ENCODE measurements around the gene C11orf86.

The C11orf86 gene

DNA sequence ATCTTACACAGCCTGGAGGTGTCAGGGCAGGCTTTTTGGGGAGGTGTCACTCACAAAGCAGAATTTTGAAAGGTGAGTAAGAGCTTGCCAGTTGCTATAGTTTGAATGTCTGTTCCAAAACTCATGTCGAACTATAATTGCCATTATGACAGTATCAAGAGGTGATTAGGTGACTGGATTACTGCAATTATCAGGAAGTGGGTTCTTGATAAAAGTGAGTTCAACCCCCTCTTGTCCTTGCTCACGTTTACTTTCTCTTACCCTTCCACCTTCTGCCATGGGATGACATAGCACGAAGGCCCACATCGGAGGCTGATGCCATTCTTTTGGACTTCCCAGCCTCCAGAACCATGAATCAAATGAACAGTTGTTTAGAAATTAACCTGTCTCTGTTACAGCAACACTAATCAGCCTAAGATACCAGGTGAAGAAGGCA lies 4.7 kb upstream of the C11orf86 start:
- TF ChIP-seq, protein P1, sequence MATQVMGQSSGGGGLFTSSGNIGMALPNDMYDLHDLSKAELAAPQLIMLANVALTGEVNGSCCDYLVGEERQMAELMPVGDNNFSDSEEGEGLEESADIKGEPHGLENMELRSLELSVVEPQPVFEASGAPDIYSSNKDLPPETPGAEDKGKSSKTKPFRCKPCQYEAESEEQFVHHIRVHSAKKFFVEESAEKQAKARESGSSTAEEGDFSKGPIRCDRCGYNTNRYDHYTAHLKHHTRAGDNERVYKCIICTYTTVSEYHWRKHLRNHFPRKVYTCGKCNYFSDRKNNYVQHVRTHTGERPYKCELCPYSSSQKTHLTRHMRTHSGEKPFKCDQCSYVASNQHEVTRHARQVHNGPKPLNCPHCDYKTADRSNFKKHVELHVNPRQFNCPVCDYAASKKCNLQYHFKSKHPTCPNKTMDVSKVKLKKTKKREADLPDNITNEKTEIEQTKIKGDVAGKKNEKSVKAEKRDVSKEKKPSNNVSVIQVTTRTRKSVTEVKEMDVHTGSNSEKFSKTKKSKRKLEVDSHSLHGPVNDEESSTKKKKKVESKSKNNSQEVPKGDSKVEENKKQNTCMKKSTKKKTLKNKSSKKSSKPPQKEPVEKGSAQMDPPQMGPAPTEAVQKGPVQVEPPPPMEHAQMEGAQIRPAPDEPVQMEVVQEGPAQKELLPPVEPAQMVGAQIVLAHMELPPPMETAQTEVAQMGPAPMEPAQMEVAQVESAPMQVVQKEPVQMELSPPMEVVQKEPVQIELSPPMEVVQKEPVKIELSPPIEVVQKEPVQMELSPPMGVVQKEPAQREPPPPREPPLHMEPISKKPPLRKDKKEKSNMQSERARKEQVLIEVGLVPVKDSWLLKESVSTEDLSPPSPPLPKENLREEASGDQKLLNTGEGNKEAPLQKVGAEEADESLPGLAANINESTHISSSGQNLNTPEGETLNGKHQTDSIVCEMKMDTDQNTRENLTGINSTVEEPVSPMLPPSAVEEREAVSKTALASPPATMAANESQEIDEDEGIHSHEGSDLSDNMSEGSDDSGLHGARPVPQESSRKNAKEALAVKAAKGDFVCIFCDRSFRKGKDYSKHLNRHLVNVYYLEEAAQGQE (IDR thresholded peaks at IDR 0.05; ENCODE audit: insufficient read depth in 1 of 2, low read depth in 2 of 2, low read length in 2 of 2): no peak
- no peak for TF ChIP-seq TAF1 (IDR thresholded peaks at IDR 0.05; ENCODE audit: borderline replicate concordance, insufficient read depth, low read length)
- TF ChIP-seq FOXP2 (optimal IDR thresholded peaks at IDR 0.05; ENCODE audit: borderline replicate concordance, extremely low read depth, extremely low read length, insufficient read depth): no peak
- no peak for TF ChIP-seq POLR2AphosphoS5 (IDR thresholded peaks at IDR 0.05; ENCODE audit: low read depth, low read length)
- no peak for TF ChIP-seq SIN3A (IDR thresholded peaks at IDR 0.05; ENCODE audit: borderline replicate concordance, insufficient read depth, low read length)

DNA sequence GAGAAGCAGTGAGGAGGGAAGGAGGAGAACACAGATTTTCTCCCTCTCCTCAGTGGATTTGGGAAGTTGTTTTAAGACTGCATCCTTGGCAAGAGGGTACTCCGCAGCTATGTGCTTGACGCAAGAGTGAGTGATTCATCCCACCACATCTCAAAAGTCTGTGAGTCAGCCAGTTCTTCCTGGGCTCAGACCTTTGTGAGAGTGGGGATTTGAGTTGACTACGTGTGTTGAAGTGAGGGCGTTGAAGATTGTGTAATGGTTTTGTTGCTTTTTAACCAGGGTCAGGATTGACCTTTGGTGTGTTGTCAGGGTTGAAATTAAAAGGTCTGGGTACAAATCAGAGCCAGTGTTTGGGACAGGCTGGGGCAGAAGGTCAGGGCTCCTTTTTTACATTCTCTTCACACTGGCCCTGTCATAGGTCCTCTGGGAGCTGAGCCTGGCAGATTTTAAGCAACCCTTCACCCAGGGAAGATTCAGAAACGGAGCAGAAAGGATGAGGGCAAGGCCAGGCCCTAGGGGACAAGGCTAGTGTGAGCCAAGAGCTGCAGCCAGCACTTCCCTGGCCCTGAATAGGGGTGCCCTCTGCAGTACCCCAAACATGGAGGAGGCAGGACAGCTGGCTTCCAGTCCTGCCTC lies 4.2 kb upstream of the C11orf86 start:
- TF ChIP-seq SIN3A (IDR thresholded peaks at IDR 0.05; ENCODE audit: borderline replicate concordance, insufficient read depth, low read length) (peak; percentile 50; the same call in 1 of the 2 replicates), TAF1 (IDR thresholded peaks at IDR 0.05; ENCODE audit: borderline replicate concordance, insufficient read depth, low read length) (no peak), POLR2AphosphoS5 (IDR thresholded peaks at IDR 0.05; ENCODE audit: low read depth, low read length) (no peak), FOXP2 (optimal IDR thresholded peaks at IDR 0.05; ENCODE audit: borderline replicate concordance, extremely low read depth, extremely low read length, insufficient read depth) (no peak)
- TF ChIP-seq, protein P1 (IDR thresholded peaks at IDR 0.05; ENCODE audit: insufficient read depth in 1 of 2, low read depth in 2 of 2, low read length in 2 of 2): peak in 1 of 2 experiments; percentile 54; a peak in 1 of 4 replicates

DNA sequence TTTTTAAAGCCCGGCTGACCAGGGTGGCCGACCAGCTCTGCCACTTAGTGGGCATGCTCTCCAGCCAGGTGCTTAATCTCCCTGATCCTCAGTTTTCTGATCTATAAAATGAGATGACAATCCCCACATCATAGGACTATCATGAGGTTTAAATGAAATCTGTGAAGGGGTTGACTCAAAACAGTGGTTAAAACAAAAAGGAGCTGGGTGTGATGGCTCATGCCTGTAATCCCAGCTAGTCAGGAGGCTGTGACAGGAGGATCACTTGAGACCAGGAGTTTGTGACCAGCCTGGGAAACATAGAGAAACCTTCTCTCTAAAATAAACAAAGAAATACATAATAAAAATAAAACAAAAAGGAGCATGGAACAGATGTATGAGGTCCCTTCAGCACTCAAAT lies 3.6 kb upstream of the C11orf86 start:
- TF ChIP-seq POLR2AphosphoS5 (IDR thresholded peaks at IDR 0.05; ENCODE audit: low read depth, low read length) (no peak), TAF1 (IDR thresholded peaks at IDR 0.05; ENCODE audit: borderline replicate concordance, insufficient read depth, low read length) (no peak), SIN3A (IDR thresholded peaks at IDR 0.05; ENCODE audit: borderline replicate concordance, insufficient read depth, low read length) (no peak), FOXP2 (optimal IDR thresholded peaks at IDR 0.05; ENCODE audit: borderline replicate concordance, extremely low read depth, extremely low read length, insufficient read depth) (no peak)
- TF ChIP-seq, protein P1 (IDR thresholded peaks at IDR 0.05; ENCODE audit: insufficient read depth in 1 of 2, low read depth in 2 of 2, low read length in 2 of 2): no peak

DNA sequence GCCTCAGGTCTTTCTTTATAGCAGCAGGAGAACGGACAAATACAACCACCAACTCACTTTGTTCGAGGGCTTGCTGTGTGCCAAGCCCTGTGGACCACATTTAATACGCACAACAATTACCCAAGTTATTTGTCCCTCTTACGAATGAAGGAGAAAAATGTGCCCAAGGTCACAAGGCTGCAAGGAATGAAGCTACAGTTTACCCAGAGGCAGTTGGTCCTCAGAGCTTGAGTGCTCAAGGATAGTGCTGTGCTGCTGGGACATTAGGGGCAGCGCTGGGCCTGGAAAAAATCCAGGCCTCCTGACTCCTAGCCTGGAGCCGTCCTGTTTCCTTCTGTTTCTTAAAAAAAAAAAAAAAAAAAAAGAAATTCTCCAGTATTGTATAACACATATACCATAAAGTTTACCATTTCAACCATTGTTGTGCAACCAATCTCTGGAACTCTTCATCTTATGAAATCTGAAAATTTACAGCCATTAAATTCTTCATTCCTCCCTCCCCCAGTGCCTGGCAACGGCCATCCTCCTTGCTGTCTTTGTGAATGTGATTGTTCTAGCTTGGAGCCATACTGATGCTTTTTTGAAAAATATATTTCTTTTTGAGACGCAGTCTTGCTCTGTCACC lies 1.0 kb upstream of the C11orf86 start:
- TF ChIP-seq SIN3A (IDR thresholded peaks at IDR 0.05; ENCODE audit: borderline replicate concordance, insufficient read depth, low read length) (no peak), TAF1 (IDR thresholded peaks at IDR 0.05; ENCODE audit: borderline replicate concordance, insufficient read depth, low read length) (no peak), FOXP2 (optimal IDR thresholded peaks at IDR 0.05; ENCODE audit: borderline replicate concordance, extremely low read depth, extremely low read length, insufficient read depth) (no peak), POLR2AphosphoS5 (IDR thresholded peaks at IDR 0.05; ENCODE audit: low read depth, low read length) (no peak)
- TF ChIP-seq, protein P1 (IDR thresholded peaks at IDR 0.05; ENCODE audit: insufficient read depth in 1 of 2, low read depth in 2 of 2, low read length in 2 of 2): no peak
